ENCODE data around the gene KLHDC1.

DNA sequence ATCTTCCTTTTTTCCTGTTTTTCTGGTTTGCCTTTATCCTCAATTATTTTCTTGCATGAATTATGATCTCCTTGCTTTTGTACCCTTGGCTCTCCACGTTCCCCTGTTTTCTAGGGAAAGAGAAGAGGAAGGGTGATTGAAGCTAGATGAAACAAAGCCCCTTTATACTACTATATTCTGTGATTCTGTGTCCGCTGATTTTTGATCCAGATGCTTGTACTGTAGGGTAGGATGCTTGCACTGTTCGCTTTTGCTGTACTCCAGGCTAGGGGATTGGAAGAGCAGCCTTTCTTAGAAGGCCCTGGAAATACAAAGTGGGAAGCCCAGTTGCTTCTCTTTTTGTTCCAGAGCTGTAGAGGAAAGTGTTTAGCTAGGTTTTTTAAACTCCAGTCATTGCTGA, 40.0 kb downstream of the KLHDC1 start:
- TF ChIP-seq ZNF629 (tag by site-specific recombination; IDR thresholded peaks at IDR 0.05) (no peak), ZNF621 (tag by site-specific recombination; IDR thresholded peaks at IDR 0.05) (no peak), ZNF239 (tag by site-specific recombination; IDR thresholded peaks at IDR 0.05) (no peak), YY1 (tag by site-specific recombination; IDR thresholded peaks at IDR 0.05) (no peak)
- TF ChIP-seq, protein P1, sequence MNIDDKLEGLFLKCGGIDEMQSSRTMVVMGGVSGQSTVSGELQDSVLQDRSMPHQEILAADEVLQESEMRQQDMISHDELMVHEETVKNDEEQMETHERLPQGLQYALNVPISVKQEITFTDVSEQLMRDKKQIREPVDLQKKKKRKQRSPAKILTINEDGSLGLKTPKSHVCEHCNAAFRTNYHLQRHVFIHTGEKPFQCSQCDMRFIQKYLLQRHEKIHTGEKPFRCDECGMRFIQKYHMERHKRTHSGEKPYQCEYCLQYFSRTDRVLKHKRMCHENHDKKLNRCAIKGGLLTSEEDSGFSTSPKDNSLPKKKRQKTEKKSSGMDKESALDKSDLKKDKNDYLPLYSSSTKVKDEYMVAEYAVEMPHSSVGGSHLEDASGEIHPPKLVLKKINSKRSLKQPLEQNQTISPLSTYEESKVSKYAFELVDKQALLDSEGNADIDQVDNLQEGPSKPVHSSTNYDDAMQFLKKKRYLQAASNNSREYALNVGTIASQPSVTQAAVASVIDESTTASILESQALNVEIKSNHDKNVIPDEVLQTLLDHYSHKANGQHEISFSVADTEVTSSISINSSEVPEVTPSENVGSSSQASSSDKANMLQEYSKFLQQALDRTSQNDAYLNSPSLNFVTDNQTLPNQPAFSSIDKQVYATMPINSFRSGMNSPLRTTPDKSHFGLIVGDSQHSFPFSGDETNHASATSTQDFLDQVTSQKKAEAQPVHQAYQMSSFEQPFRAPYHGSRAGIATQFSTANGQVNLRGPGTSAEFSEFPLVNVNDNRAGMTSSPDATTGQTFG (tag by site-specific recombination; IDR thresholded peaks at IDR 0.05; ENCODE audit: borderline replicate concordance), result no peak
- TF ChIP-seq, protein P2, sequence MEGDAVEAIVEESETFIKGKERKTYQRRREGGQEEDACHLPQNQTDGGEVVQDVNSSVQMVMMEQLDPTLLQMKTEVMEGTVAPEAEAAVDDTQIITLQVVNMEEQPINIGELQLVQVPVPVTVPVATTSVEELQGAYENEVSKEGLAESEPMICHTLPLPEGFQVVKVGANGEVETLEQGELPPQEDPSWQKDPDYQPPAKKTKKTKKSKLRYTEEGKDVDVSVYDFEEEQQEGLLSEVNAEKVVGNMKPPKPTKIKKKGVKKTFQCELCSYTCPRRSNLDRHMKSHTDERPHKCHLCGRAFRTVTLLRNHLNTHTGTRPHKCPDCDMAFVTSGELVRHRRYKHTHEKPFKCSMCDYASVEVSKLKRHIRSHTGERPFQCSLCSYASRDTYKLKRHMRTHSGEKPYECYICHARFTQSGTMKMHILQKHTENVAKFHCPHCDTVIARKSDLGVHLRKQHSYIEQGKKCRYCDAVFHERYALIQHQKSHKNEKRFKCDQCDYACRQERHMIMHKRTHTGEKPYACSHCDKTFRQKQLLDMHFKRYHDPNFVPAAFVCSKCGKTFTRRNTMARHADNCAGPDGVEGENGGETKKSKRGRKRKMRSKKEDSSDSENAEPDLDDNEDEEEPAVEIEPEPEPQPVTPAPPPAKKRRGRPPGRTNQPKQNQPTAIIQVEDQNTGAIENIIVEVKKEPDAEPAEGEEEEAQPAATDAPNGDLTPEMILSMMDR (tag by site-specific recombination; IDR thresholded peaks at IDR 0.05), result no peak
- TF ChIP-seq, protein P3, sequence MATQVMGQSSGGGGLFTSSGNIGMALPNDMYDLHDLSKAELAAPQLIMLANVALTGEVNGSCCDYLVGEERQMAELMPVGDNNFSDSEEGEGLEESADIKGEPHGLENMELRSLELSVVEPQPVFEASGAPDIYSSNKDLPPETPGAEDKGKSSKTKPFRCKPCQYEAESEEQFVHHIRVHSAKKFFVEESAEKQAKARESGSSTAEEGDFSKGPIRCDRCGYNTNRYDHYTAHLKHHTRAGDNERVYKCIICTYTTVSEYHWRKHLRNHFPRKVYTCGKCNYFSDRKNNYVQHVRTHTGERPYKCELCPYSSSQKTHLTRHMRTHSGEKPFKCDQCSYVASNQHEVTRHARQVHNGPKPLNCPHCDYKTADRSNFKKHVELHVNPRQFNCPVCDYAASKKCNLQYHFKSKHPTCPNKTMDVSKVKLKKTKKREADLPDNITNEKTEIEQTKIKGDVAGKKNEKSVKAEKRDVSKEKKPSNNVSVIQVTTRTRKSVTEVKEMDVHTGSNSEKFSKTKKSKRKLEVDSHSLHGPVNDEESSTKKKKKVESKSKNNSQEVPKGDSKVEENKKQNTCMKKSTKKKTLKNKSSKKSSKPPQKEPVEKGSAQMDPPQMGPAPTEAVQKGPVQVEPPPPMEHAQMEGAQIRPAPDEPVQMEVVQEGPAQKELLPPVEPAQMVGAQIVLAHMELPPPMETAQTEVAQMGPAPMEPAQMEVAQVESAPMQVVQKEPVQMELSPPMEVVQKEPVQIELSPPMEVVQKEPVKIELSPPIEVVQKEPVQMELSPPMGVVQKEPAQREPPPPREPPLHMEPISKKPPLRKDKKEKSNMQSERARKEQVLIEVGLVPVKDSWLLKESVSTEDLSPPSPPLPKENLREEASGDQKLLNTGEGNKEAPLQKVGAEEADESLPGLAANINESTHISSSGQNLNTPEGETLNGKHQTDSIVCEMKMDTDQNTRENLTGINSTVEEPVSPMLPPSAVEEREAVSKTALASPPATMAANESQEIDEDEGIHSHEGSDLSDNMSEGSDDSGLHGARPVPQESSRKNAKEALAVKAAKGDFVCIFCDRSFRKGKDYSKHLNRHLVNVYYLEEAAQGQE (tag by site-specific recombination; IDR thresholded peaks at IDR 0.05), result no peak

All from HEK293 (cell line).